ENCODE results near the gene PDPN.

GRCh38 chr1:13548281-13548680 is 35.4 kb upstream of the PDPN start:
- TF ChIP-seq EZH2 (IDR thresholded peaks at IDR 0.05; ENCODE audit: low read length): no peak
- TF ChIP-seq, protein P1, sequence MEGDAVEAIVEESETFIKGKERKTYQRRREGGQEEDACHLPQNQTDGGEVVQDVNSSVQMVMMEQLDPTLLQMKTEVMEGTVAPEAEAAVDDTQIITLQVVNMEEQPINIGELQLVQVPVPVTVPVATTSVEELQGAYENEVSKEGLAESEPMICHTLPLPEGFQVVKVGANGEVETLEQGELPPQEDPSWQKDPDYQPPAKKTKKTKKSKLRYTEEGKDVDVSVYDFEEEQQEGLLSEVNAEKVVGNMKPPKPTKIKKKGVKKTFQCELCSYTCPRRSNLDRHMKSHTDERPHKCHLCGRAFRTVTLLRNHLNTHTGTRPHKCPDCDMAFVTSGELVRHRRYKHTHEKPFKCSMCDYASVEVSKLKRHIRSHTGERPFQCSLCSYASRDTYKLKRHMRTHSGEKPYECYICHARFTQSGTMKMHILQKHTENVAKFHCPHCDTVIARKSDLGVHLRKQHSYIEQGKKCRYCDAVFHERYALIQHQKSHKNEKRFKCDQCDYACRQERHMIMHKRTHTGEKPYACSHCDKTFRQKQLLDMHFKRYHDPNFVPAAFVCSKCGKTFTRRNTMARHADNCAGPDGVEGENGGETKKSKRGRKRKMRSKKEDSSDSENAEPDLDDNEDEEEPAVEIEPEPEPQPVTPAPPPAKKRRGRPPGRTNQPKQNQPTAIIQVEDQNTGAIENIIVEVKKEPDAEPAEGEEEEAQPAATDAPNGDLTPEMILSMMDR (optimal IDR thresholded peaks at IDR 0.05 in 1 of 3, IDR thresholded peaks at IDR 0.05 in 1 of 3, conservative IDR thresholded peaks at IDR 0.05 in 1 of 3; ENCODE audit: extremely low read depth in 1 of 3, insufficient read depth in 2 of 3, low read length in 3 of 3): no peak

Measured in keratinocyte (primary cell).